Mesenchymal stem cell (in vitro differentiated cells and primary cell): ENCODE results near the gene PTPRE. TPM values are rescaled to one million over a fixed set of nuclear protein-coding genes. Genes with fewer than 3 reads are reported as not detected.
A peak's percentile ranks its signal among the peaks of the same experiment; 100 is the strongest.

ENCODE experiments used
- DNase-seq: peaks from one replicate; pipeline ENCODE4 v3.0.0-alpha.2; 2013
- H2AFZ ChIP-seq: one replicate; pipeline ENCODE4 v1.6.1; 2013; ENCODE audit warnings: low read depth, mild to moderate bottlenecking, control low read depth, inconsistent platforms, low read length, moderate library complexity
- H2AK5ac ChIP-seq: 2 replicates; pipeline ENCODE4 v1.6.1; 2013; ENCODE audit warnings: low read length, moderate library complexity, mild to moderate bottlenecking, inconsistent platforms; ENCODE audit not compliant: severe bottlenecking
- H2BK120ac ChIP-seq: one replicate; pipeline ENCODE4 v1.6.1; 2013; ENCODE audit warnings: low read depth, mild to moderate bottlenecking, inconsistent platforms, low read length, moderate library complexity
- H2BK12ac ChIP-seq, 2 experiments: one replicate each; pipeline ENCODE4 v1.6.1; 2013; ENCODE audit warnings: inconsistent platforms in 2 of 2, low read length in 2 of 2, mild to moderate bottlenecking in 2 of 2, moderate library complexity in 2 of 2, control low read depth in 1 of 2
- H2BK15ac ChIP-seq: one replicate; pipeline ENCODE4 v1.6.1; 2013; ENCODE audit warnings: mild to moderate bottlenecking, low read depth, inconsistent platforms; ENCODE audit not compliant: poor library complexity, severe bottlenecking
- H2BK5ac ChIP-seq: 2 replicates; pipeline ENCODE4 v1.6.1; 2013; ENCODE audit warnings: low read depth, mild to moderate bottlenecking, low read length, control low read depth, inconsistent platforms; ENCODE audit not compliant: poor library complexity, severe bottlenecking
- H3K14ac ChIP-seq, 2 experiments: one replicate each; pipeline ENCODE4 v1.6.1; 2013; ENCODE audit warnings: inconsistent platforms in 2 of 2, low read length in 2 of 2, control low read depth in 1 of 2, mild to moderate bottlenecking in 1 of 2, moderate library complexity in 1 of 2
- H3K18ac ChIP-seq, 2 experiments: one replicate each; pipeline ENCODE4 v1.6.1; 2013; ENCODE audit warnings: inconsistent platforms in 2 of 2, low read length in 2 of 2, control low read depth in 1 of 2, low read depth in 1 of 2, mild to moderate bottlenecking in 1 of 2
- H3K23ac ChIP-seq, 2 experiments: one replicate each; pipeline ENCODE4 v1.6.1; 2013; ENCODE audit warnings: inconsistent platforms in 2 of 2, low read length in 2 of 2, mild to moderate bottlenecking in 2 of 2, moderate library complexity in 2 of 2, control low read depth in 1 of 2
- H3K27ac ChIP-seq: 2 replicates; pipeline ENCODE4 v1.5.1; 2013; ENCODE audit warnings: mild to moderate bottlenecking, moderate library complexity, low read length, control low read depth, inconsistent platforms; ENCODE audit not compliant: poor library complexity, severe bottlenecking
- H3K27me3 ChIP-seq, 2 experiments: 2 replicates each; pipeline versions ENCODE4 v1.6.1 to v1.7.0; 2013; ENCODE audit warnings: low read length in 2 of 2, mild to moderate bottlenecking in 2 of 2, moderate library complexity in 2 of 2, control low read depth in 1 of 2, inconsistent platforms in 1 of 2; ENCODE audit not compliant: control insufficient read depth in 1 of 2, insufficient read depth in 1 of 2
- H3K36me3 ChIP-seq, 2 experiments: 2 replicates each; pipeline versions ENCODE4 v1.6.1 to v1.7.0; 2013; ENCODE audit warnings: low read length in 2 of 2, control low read depth in 1 of 2, inconsistent platforms in 1 of 2, low read depth in 1 of 2, mild to moderate bottlenecking in 1 of 2; ENCODE audit not compliant: insufficient read depth in 2 of 2, control insufficient read depth in 1 of 2
- H3K4ac ChIP-seq, 2 experiments: one replicate each; pipeline ENCODE4 v1.6.1; 2013; ENCODE audit warnings: inconsistent platforms in 2 of 2, low read length in 2 of 2, mild to moderate bottlenecking in 2 of 2, moderate library complexity in 2 of 2, control low read depth in 1 of 2, low read depth in 1 of 2
- H3K4me1 ChIP-seq: 2 replicates; pipeline ENCODE4 v1.6.1; 2013; ENCODE audit warnings: low read depth, low read length, control low read depth; ENCODE audit not compliant: control insufficient read depth, insufficient read depth
- H3K4me2 ChIP-seq: 2 replicates; pipeline ENCODE4 v1.6.1; 2013; ENCODE audit warnings: low read length, mild to moderate bottlenecking, inconsistent platforms; ENCODE audit not compliant: poor library complexity, severe bottlenecking
- H3K4me3 ChIP-seq, 2 experiments: 2 replicates each; pipeline versions ENCODE4 v1.5.1 to v1.7.0; 2013; ENCODE audit warnings: low read length in 2 of 2, mild to moderate bottlenecking in 2 of 2, control low read depth in 1 of 2, low read depth in 1 of 2; ENCODE audit not compliant: insufficient read depth in 1 of 2
- H3K79me1 ChIP-seq: replicated peaks from 2 replicates; pipeline ENCODE4 v1.6.1; 2013; ENCODE audit warnings: mild to moderate bottlenecking, control low read depth, low read length, inconsistent platforms; ENCODE audit not compliant: poor library complexity, severe bottlenecking
- H3K9ac ChIP-seq: 2 replicates; pipeline ENCODE4 v1.7.0; 2013; ENCODE audit warnings: mild to moderate bottlenecking, low read length, moderate library complexity
- H3K9me3 ChIP-seq: 2 replicates; pipeline ENCODE4 v1.7.0; 2013; ENCODE audit warnings: mild to moderate bottlenecking, low read length; ENCODE audit not compliant: control insufficient read depth
- H4K8ac ChIP-seq: one replicate; pipeline ENCODE4 v1.6.1; 2013; ENCODE audit warnings: inconsistent platforms, mild to moderate bottlenecking, low read length, moderate library complexity
- H4K91ac ChIP-seq: one replicate; pipeline ENCODE4 v1.6.1; 2013; ENCODE audit warnings: mild to moderate bottlenecking, low read length, inconsistent platforms
- WGBS: methylation state at CpG from one replicate; pipeline ENCODE4 v1.1.7; 2013; ENCODE audit warnings: mixed read lengths; 5-methylcytosine and 5-hydroxymethylcytosine counted together
- polyA plus RNA-seq, 2 experiments: library from polyadenylated mRNA; stranded (reverse); fragments of 200-250 nt; gene quantifications; one replicate each; pipeline ENCODE4 v1.2.3, GENCODE V29; 2013

Gene PTPRE
- 20.4 TPM for polyA plus RNA-seq (2013, experiment 1 of 2)
- 22.5 TPM for polyA plus RNA-seq (2013, experiment 2 of 2)

- DNase-seq: peak; percentile 70
- 18% methylated on average over 36 of the region's 78 CpGs for WGBS
Measured at GRCh38 chr10:127906548-127907377, at the start of gene PTPRE. PTPRE (plus strand) TSS chr10:127907103; CDS start chr10:128040882, 133,779 bp downstream.

GRCh38 chr10:127860592-127860991 lies 46.3 kb upstream of the PTPRE start:
- Histone ChIP-seq H3K4ac (no peak overlapping the region), H3K36me3 (no peaks in the 10 kb centered on the region), H3K79me1 (no peaks in the 10 kb centered on the region), H2AK5ac (no peak overlapping the region), H2BK12ac (no peak overlapping the region), H2BK120ac (no peak overlapping the region), H3K18ac (no peak overlapping the region), H3K14ac (no peak overlapping the region), H3K27me3 (peaks cover 0 to 8% of the 10 kb centered on the region in 2 experiments), H4K8ac (no peak overlapping the region), H3K4me3 (no peak overlapping the region), H3K4me1 (no peaks in the 10 kb centered on the region), H2AFZ (no peak overlapping the region), H2BK5ac (no peak overlapping the region), H3K9ac (no peak overlapping the region), H3K27ac (no peak overlapping the region), H4K91ac (no peak overlapping the region), H3K4me2 (no peak overlapping the region), H3K23ac (no peak overlapping the region), H3K9me3 (peaks cover 16% of the 10 kb centered on the region), H2BK15ac (no peak overlapping the region)
- WGBS: 80% methylated on average over 6 of the region's 6 CpGs
- no peak for DNase-seq

More at GRCh38 chr10:127906548-127907377, at the start of gene PTPRE:
- H2BK15ac ChIP-seq: peak within 1 kb of the TSS; percentile 86
- peaks cover 8% of the 10 kb centered on the region in 2 experiments for H3K27me3 ChIP-seq
- peak within 1 kb of the TSS; percentile 79 to 92 for H3K4ac ChIP-seq
- no peaks in the 10 kb centered on the region for H3K9me3 ChIP-seq
- H4K91ac ChIP-seq: peak within 1 kb of the TSS; percentile 90
- peak within 1 kb of the TSS; percentile 74 for H3K9ac ChIP-seq
- peak within 1 kb of the TSS; percentile 70 to 79 for H3K4me3 ChIP-seq
- no peak within 1 kb of the TSS for H2BK5ac ChIP-seq
- peak within 1 kb of the TSS in 1 of 2 experiments; percentile 61 for H3K23ac ChIP-seq
- no peak within 1 kb of the TSS for H2AFZ ChIP-seq
- H3K18ac ChIP-seq: peak within 1 kb of the TSS; percentile 85 to 88
- H3K79me1 ChIP-seq: peaks cover 7% of the 10 kb centered on the region
- H2BK120ac ChIP-seq: peak within 1 kb of the TSS; percentile 87
- peak within 1 kb of the TSS in 1 of 2 experiments; percentile 92 for H3K14ac ChIP-seq
- H3K4me1 ChIP-seq: peaks cover 18% of the 10 kb centered on the region
- peak within 1 kb of the TSS in 1 of 2 experiments; percentile 95 for H2BK12ac ChIP-seq
- H2AK5ac ChIP-seq: no peak within 1 kb of the TSS
- no peaks in the 10 kb centered on the region for H3K36me3 ChIP-seq
- no peak within 1 kb of the TSS for H3K27ac ChIP-seq
- H3K4me2 ChIP-seq: peak within 1 kb of the TSS; percentile 85
- H4K8ac ChIP-seq: peak within 1 kb of the TSS; percentile 85

GRCh38 chr10:127863231-127863825 lies 43.6 kb upstream of the PTPRE start:
- Histone ChIP-seq H2BK12ac (no peak overlapping the region), H2BK120ac (no peak overlapping the region), H4K8ac (no peak overlapping the region), H3K4ac (no peak overlapping the region), H2BK15ac (no peak overlapping the region), H3K4me1 (no peaks in the 10 kb centered on the region), H3K4me2 (no peak overlapping the region), H2BK5ac (no peak overlapping the region), H3K9me3 (peaks cover 17% of the 10 kb centered on the region), H3K27me3 (peaks cover 0 to 13% of the 10 kb centered on the region in 2 experiments), H3K14ac (no peak overlapping the region), H2AFZ (no peak overlapping the region), H3K4me3 (no peak overlapping the region), H4K91ac (no peak overlapping the region), H3K36me3 (no peaks in the 10 kb centered on the region), H3K23ac (no peak overlapping the region), H2AK5ac (no peak overlapping the region), H3K9ac (no peak overlapping the region), H3K79me1 (no peaks in the 10 kb centered on the region), H3K18ac (no peak overlapping the region), H3K27ac (no peak overlapping the region)
- peak; percentile 18 for DNase-seq
- 95% methylated on average over 6 of the region's 6 CpGs for WGBS
